Glutamatergic neuron (in vitro differentiated cells): Measurements from ENCODE around the gene ENTREP3. TPM values are rescaled to one million over a fixed set of nuclear protein-coding genes. Genes with fewer than 3 reads are reported as not detected.

Source experiments
- DNase-seq: peaks from one replicate; pipeline ENCODE4 v3.0.0; 2022
- H3K27ac Mint-ChIP-seq: one replicate; pipeline ENCODE4 v1.8.0; 2020; ENCODE audit warnings: mild to moderate bottlenecking, mixed read lengths, inconsistent platforms; ENCODE audit not compliant: unreplicated experiment
- H3K27me3 Mint-ChIP-seq: one replicate; pipeline ENCODE4 v1.8.0; 2020; ENCODE audit warnings: mild to moderate bottlenecking, moderate library complexity, mixed read lengths, inconsistent platforms; ENCODE audit not compliant: unreplicated experiment
- H3K36me3 Mint-ChIP-seq: one replicate; pipeline ENCODE4 v1.8.0; 2020; ENCODE audit warnings: mild to moderate bottlenecking, mixed read lengths, inconsistent platforms; ENCODE audit not compliant: unreplicated experiment
- H3K4me1 Mint-ChIP-seq: one replicate; pipeline ENCODE4 v1.8.0; 2020; ENCODE audit warnings: mild to moderate bottlenecking, low read depth, mixed read lengths, inconsistent platforms; ENCODE audit not compliant: unreplicated experiment
- H3K4me3 Mint-ChIP-seq: one replicate; pipeline ENCODE4 v1.8.0; 2020; ENCODE audit warnings: mild to moderate bottlenecking, mixed read lengths, inconsistent platforms; ENCODE audit not compliant: unreplicated experiment
- H3K9me3 Mint-ChIP-seq: one replicate; pipeline ENCODE4 v1.8.0; 2020; ENCODE audit warnings: mild to moderate bottlenecking, moderate library complexity, mixed read lengths, inconsistent platforms; ENCODE audit not compliant: unreplicated experiment
- total RNA-seq: library from RNA; stranded (reverse); fragmentation: NEBNext Ultra II Directional; extraction: Animal tissue kit (Norgen Biotek cat#: 25700); gene quantifications from one replicate; pipeline ENCODE4 v1.2.1, GENCODE V29; 2021; ENCODE audit not compliant: unreplicated experiment
- TF ChIP-seq, protein P1 (sequence below): fragments of 200-600 bp; sonication (generic); IDR thresholded peaks from one replicate; pipeline ENCODE4 v1.5.0; 2021; ENCODE audit not compliant: partially characterized antibody, unreplicated experiment

ENTREP3 gene
- total RNA-seq, 1 donor from 2014 or later, result 51.2 TPM

DNA sequence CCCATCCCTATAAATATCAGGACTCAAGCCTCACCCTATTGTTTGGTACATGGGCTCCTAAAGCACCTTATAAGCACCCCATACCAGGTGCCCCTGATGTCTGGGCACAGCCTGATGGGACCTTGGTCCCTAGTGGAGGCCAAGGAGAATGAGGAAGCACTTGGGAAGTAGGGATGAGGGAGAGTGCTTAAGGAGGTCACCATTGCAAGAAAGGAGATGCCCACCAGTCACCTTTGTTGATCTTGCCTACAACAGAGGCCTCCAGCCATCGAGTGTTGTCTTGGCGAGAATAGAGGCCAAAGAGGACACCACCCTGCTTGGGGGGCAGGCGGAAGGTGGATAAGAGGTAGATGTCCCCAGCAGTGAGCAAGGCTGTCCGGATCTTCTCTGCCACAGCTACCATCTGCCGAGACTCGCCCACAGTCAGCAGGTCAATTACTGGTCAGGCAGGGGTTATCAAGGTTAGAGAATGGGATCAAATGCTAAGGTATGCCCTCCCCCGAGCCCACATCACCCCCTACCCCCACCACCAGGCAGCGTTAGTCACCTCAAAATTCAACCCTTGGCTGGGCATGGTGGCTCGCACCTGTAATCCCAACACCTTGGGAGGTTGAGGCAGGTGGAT, 49.2 kb downstream of the ENTREP3 start:
- peak overlapping the region; percentile 75 for H3K27ac Mint-ChIP-seq
- H3K27me3 Mint-ChIP-seq, result peaks cover 24% of the 10 kb centered on the region
- H3K4me1 Mint-ChIP-seq, result peaks cover 14% of the 10 kb centered on the region
- no peak for DNase-seq
- TF ChIP-seq, protein P1, sequence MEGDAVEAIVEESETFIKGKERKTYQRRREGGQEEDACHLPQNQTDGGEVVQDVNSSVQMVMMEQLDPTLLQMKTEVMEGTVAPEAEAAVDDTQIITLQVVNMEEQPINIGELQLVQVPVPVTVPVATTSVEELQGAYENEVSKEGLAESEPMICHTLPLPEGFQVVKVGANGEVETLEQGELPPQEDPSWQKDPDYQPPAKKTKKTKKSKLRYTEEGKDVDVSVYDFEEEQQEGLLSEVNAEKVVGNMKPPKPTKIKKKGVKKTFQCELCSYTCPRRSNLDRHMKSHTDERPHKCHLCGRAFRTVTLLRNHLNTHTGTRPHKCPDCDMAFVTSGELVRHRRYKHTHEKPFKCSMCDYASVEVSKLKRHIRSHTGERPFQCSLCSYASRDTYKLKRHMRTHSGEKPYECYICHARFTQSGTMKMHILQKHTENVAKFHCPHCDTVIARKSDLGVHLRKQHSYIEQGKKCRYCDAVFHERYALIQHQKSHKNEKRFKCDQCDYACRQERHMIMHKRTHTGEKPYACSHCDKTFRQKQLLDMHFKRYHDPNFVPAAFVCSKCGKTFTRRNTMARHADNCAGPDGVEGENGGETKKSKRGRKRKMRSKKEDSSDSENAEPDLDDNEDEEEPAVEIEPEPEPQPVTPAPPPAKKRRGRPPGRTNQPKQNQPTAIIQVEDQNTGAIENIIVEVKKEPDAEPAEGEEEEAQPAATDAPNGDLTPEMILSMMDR, result no peak
- H3K4me3 Mint-ChIP-seq, result peak overlapping the region; percentile 81
- H3K36me3 Mint-ChIP-seq, result peaks cover 4% of the 10 kb centered on the region
- peaks cover 27% of the 10 kb centered on the region for H3K9me3 Mint-ChIP-seq

DNA sequence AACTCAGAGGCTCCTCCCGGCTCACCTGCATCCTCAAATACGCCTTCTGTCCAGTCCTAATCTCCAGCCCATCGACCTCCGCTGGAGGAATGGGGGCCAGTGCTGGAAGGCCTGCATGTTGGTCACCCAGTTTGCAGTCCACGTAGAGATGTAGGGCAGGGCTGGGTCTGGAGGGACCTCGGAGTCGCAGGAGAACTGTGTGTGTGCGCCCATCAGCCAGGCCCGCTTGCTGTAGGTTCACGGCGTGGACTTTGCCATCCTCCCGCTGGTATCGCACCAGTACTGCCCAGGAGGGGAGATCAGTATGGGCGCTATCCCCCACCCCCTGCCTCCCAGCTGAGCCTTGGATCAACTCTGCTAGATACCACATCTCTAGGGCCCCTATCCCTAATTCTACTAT, 50.2 kb downstream of the ENTREP3 start:
- DNase-seq, result no peak
- Mint-ChIP-seq H3K9me3 (peaks cover 29% of the 10 kb centered on the region), H3K4me1 (peaks cover 14% of the 10 kb centered on the region), H3K27ac (no peak overlapping the region), H3K27me3 (peaks cover 22% of the 10 kb centered on the region), H3K4me3 (no peak overlapping the region), H3K36me3 (no peaks in the 10 kb centered on the region)
- TF ChIP-seq, protein P1, result no peak

DNA sequence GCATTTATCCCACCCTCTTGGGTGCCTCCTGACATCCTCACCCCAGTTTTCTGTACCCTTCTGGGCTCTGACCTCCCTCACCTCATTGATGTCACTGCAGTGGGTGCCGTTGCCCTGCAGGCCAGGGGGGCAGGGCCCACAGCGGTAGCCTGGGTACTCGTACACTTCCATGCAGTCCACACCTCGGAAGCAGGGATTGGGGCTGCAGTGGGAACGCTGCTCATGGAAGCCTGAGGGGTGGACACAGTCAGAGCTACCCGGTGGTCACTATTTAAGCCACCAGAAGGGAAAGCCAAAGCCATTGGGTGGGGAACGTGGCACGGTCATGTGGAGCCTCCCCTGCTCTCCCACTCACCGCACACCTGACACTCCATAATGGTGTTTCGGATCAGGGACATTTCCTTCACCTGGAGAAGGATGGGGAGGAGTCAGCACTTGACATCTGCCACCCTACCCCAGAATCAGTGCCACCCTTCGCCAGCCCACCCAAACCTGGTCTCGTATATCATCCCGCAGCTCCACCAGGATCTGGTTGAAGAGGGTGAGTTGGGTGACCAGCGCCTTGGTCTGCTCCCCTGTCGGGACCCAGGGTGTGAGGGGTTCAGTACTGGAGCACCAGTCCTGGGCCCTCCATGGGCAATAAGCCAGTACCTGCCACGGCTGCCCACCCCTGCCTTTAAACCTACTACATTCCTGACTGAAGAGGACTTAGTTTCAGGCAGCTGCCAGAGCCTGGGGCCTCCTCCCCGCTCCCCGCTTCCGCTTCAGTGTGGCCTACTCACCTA, 52.4 kb downstream of the ENTREP3 start:
- Mint-ChIP-seq H3K27ac (peak overlapping the region; percentile 55), H3K9me3 (peaks cover 21% of the 10 kb centered on the region), H3K27me3 (peaks cover 17% of the 10 kb centered on the region), H3K36me3 (no peaks in the 10 kb centered on the region), H3K4me3 (peak overlapping the region; percentile 30), H3K4me1 (peaks cover 10% of the 10 kb centered on the region)
- DNase-seq, result no peak
- TF ChIP-seq, protein P1, result no peak

DNA sequence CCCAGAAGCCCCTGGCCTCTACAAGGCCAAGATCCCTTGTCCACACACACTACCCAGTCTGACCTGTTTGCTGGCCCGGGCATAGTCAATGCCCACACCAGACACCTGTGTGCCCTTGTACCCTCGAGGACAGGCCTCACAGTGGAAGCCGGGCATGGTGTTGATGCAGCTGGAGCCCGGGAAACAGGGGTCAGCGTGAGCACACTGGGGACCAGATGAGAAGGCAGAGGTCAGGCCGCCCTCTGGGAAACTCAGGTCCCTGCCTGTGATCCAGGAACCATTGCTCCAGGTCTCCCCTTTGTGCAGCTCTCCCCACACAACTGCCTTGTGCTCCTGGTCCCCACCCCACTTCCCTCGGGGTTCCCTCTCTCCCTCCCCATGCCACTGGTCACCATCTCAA, 53.1 kb downstream of the ENTREP3 start:
- TF ChIP-seq, protein P1, result no peak
- Mint-ChIP-seq H3K9me3 (peaks cover 16% of the 10 kb centered on the region), H3K4me1 (peaks cover 10% of the 10 kb centered on the region), H3K27ac (peak overlapping the region; percentile 55), H3K36me3 (no peaks in the 10 kb centered on the region), H3K4me3 (no peak overlapping the region), H3K27me3 (peaks cover 18% of the 10 kb centered on the region)
- no peak for DNase-seq

DNA sequence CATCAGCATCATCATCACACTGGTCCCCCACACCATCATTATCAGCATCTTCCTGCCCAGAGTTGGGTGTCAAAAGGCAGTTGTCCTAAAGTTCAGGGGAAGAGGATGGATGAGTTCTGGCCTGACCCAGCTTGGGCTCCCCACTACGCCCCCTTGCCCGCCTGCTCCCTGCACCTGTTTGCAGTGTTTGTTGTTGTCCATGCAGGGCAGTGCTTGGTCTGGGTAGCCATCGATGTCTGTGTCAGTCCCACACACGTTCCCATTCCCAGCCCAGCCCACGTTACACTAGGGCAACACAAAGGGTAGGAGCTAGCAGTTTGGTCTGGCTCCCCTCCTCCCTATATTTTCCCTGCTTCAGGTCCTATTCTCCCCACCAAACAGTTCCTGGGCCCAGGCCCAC, 54.4 kb downstream of the ENTREP3 start:
- H3K9me3 Mint-ChIP-seq, result peaks cover 12% of the 10 kb centered on the region
- H3K36me3 Mint-ChIP-seq, result no peaks in the 10 kb centered on the region
- H3K27ac Mint-ChIP-seq, result peak overlapping the region; percentile 28
- no peak overlapping the region for H3K4me3 Mint-ChIP-seq
- no peak for DNase-seq
- peaks cover 8% of the 10 kb centered on the region for H3K27me3 Mint-ChIP-seq
- H3K4me1 Mint-ChIP-seq, result peaks cover 2% of the 10 kb centered on the region
- TF ChIP-seq, protein P1, result no peak
